ENCODE measurements around the gene CMPK2.

CMPK2 gene

GRCh38 chr2:6818012-6818411, 47.7 kb downstream of the CMPK2 start:
- no peak for TF ChIP-seq REST (IDR thresholded peaks at IDR 0.05; ENCODE audit: insufficient read depth in 1 of 2, low read depth in 2 of 2, low read length in 2 of 2)
- no peak for TF ChIP-seq POLR2AphosphoS5 (IDR thresholded peaks at IDR 0.05; ENCODE audit: low read depth, low read length)
- no peak for TF ChIP-seq FOXP2 (optimal IDR thresholded peaks at IDR 0.05; ENCODE audit: borderline replicate concordance, extremely low read depth, extremely low read length, insufficient read depth)

- TF ChIP-seq SIN3A (IDR thresholded peaks at IDR 0.05; ENCODE audit: borderline replicate concordance, insufficient read depth, low read length): no peak
- TF ChIP-seq TAF1 (IDR thresholded peaks at IDR 0.05; ENCODE audit: borderline replicate concordance, insufficient read depth, low read length): no peak
- TF ChIP-seq FOXP2 (optimal IDR thresholded peaks at IDR 0.05; ENCODE audit: borderline replicate concordance, extremely low read depth, extremely low read length, insufficient read depth): no peak
- no peak for TF ChIP-seq REST (IDR thresholded peaks at IDR 0.05; ENCODE audit: insufficient read depth in 1 of 2, low read depth in 2 of 2, low read length in 2 of 2)
- no peak for TF ChIP-seq POLR2AphosphoS5 (IDR thresholded peaks at IDR 0.05; ENCODE audit: low read depth, low read length)
Measured at GRCh38 chr2:6814869-6815268, 50.8 kb downstream of the CMPK2 start.

GRCh38 chr2:6814312-6814711, 51.4 kb downstream of the CMPK2 start:
- no peak for TF ChIP-seq FOXP2 (optimal IDR thresholded peaks at IDR 0.05; ENCODE audit: borderline replicate concordance, extremely low read depth, extremely low read length, insufficient read depth)
- TF ChIP-seq TAF1 (IDR thresholded peaks at IDR 0.05; ENCODE audit: borderline replicate concordance, insufficient read depth, low read length): no peak
- no peak for TF ChIP-seq SIN3A (IDR thresholded peaks at IDR 0.05; ENCODE audit: borderline replicate concordance, insufficient read depth, low read length)
- TF ChIP-seq POLR2AphosphoS5 (IDR thresholded peaks at IDR 0.05; ENCODE audit: low read depth, low read length): no peak
- no peak for TF ChIP-seq REST (IDR thresholded peaks at IDR 0.05; ENCODE audit: insufficient read depth in 1 of 2, low read depth in 2 of 2, low read length in 2 of 2)

- TF ChIP-seq TAF1 (IDR thresholded peaks at IDR 0.05; ENCODE audit: borderline replicate concordance, insufficient read depth, low read length) (no peak), FOXP2 (optimal IDR thresholded peaks at IDR 0.05; ENCODE audit: borderline replicate concordance, extremely low read depth, extremely low read length, insufficient read depth) (no peak), REST (IDR thresholded peaks at IDR 0.05; ENCODE audit: insufficient read depth in 1 of 2, low read depth in 2 of 2, low read length in 2 of 2) (no peak), SIN3A (IDR thresholded peaks at IDR 0.05; ENCODE audit: borderline replicate concordance, insufficient read depth, low read length) (no peak), POLR2AphosphoS5 (IDR thresholded peaks at IDR 0.05; ENCODE audit: low read depth, low read length) (no peak)
Measured at GRCh38 chr2:6813573-6813972, 52.1 kb downstream of the CMPK2 start.

GRCh38 chr2:6812857-6813530, 52.7 kb downstream of the CMPK2 start:
- TF ChIP-seq POLR2AphosphoS5 (IDR thresholded peaks at IDR 0.05; ENCODE audit: low read depth, low read length) (no peak), TAF1 (IDR thresholded peaks at IDR 0.05; ENCODE audit: borderline replicate concordance, insufficient read depth, low read length) (no peak), SIN3A (IDR thresholded peaks at IDR 0.05; ENCODE audit: borderline replicate concordance, insufficient read depth, low read length) (no peak), REST (IDR thresholded peaks at IDR 0.05; ENCODE audit: insufficient read depth in 1 of 2, low read depth in 2 of 2, low read length in 2 of 2) (no peak), FOXP2 (optimal IDR thresholded peaks at IDR 0.05; ENCODE audit: borderline replicate concordance, extremely low read depth, extremely low read length, insufficient read depth) (no peak)

Measured in PFSK-1 (cell line).